PC-9 (cell line): ENCODE results near the gene CDH13. TPM values are rescaled to one million over a fixed set of nuclear protein-coding genes. Genes with fewer than 3 reads are reported as not detected.

ENCODE experiments used
- BruUV-seq: library from RNA; stranded (reverse); fragments of 400-500 nt; replicated peaks from 2 replicates; lab custom pipeline; 2021; lab: Mats Ljungman, UMichigan
- CTCF ChIA-PET: fragments of 300-600 bp; sonication (Branson Sonifier 250); formaldehyde crosslinking; loops from one replicate; lab custom pipeline; 2022; ENCODE audit warnings: antibody characterized with exemption; lab: Charles Lee
- POLR2A ChIA-PET: fragments of 300-600 bp; sonication (Branson Sonifier 250); formaldehyde crosslinking; loops from one replicate; lab custom pipeline; 2022; ENCODE audit warnings: antibody characterized with exemption; ENCODE audit not compliant: unreplicated experiment; lab: Charles Lee
- DNase-seq, 2 experiments: peaks; one replicate each; pipeline versions ENCODE4 v3.0.0 to v3.0.0-alpha.2; 2015 to 2022; ENCODE audit warnings: mixed read lengths in 1 of 2
- H2AFZ ChIP-seq: fragments of 200-600 bp; sonication (generic); 2 replicates; pipeline ENCODE4 v1.8.1; 2017; ENCODE audit warnings: antibody characterized with exemption
- H3F3A ChIP-seq: fragments of 200-600 bp; sonication (generic); 2 replicates; pipeline ENCODE4 v1.8.1; 2017; ENCODE audit warnings: antibody characterized with exemption, mild to moderate bottlenecking, low read depth; ENCODE audit not compliant: insufficient read depth
- H3K27ac ChIP-seq: fragments of 200-600 bp; sonication (generic); 2 replicates; pipeline ENCODE4 v1.6.1; 2016; ENCODE audit warnings: mixed run types
- H3K27me3 ChIP-seq: fragments of 200-600 bp; sonication (generic); 2 replicates; pipeline ENCODE4 v1.6.1; 2016; ENCODE audit warnings: low read depth, mixed run types; ENCODE audit not compliant: insufficient read depth
- H3K36me3 ChIP-seq: fragments of 200-600 bp; sonication (generic); 2 replicates; pipeline ENCODE4 v1.6.1; 2016; ENCODE audit warnings: low read depth, mixed run types
- H3K4me1 ChIP-seq: fragments of 200-600 bp; sonication (generic); replicated peaks from 2 replicates; pipeline ENCODE4 v1.6.1; 2016; ENCODE audit warnings: mixed run types; ENCODE audit not compliant: insufficient read depth
- H3K4me2 ChIP-seq: fragments of 200-600 bp; sonication (generic); 2 replicates; pipeline ENCODE4 v1.6.1; 2017; ENCODE audit warnings: mixed run types
- H3K4me3 ChIP-seq: fragments of 200-600 bp; sonication (generic); 2 replicates; pipeline ENCODE4 v1.6.1; 2016; ENCODE audit warnings: mixed run types
- H3K79me2 ChIP-seq: fragments of 200-600 bp; sonication (generic); 2 replicates; pipeline ENCODE4 v1.6.1; 2017; ENCODE audit warnings: low read depth, mixed run types
- H3K9me2 ChIP-seq: fragments of 200-600 bp; sonication (generic); 2 replicates; pipeline ENCODE4 v1.8.1; 2017; ENCODE audit warnings: mild to moderate bottlenecking; ENCODE audit not compliant: insufficient read depth
- H3K9me3 ChIP-seq: fragments of 200-600 bp; sonication (generic); 2 replicates; pipeline ENCODE4 v1.8.1; 2016; ENCODE audit warnings: low read depth; ENCODE audit not compliant: insufficient read depth
- H4K20me1 ChIP-seq: fragments of 200-600 bp; sonication (generic); 2 replicates; pipeline ENCODE4 v1.8.1; 2017; ENCODE audit not compliant: insufficient read depth
- EZH2 ChIP-seq: fragments of 200-600 bp; sonication (generic); IDR thresholded peaks from 2 replicates; pipeline ENCODE4 v1.8.0; 2017; ENCODE audit warnings: antibody characterized with exemption, low read depth
- intact Hi-C: fragments of 100-400 bp; cut with micrococcal nuclease; formaldehyde crosslinking; loops from one replicate; pipeline ENCODE4 v1.10.0; 2022; ENCODE audit not compliant: unreplicated experiment
- total RNA-seq: library from RNA; stranded (reverse); gene quantifications from 2 replicates; pipeline ENCODE4 v1.2.3, GENCODE V29; 2021
- TF ChIP-seq, protein P1 (sequence below): fragments of 200-600 bp; sonication (generic); conservative IDR thresholded peaks from 2 replicates; pipeline ENCODE4 v1.6.1; 2017; ENCODE audit warnings: mixed run types, antibody characterized with exemption, mild to moderate bottlenecking, moderate library complexity

The CDH13 gene
- total RNA-seq, 1 experiment from 2014 or later = 0.24 TPM

GRCh38 chr16:83692224-83692623 is 1065.5 kb downstream of the CDH13 start:
- no peaks in the 10 kb centered on the region for H3F3A ChIP-seq
- TF ChIP-seq, protein P1, sequence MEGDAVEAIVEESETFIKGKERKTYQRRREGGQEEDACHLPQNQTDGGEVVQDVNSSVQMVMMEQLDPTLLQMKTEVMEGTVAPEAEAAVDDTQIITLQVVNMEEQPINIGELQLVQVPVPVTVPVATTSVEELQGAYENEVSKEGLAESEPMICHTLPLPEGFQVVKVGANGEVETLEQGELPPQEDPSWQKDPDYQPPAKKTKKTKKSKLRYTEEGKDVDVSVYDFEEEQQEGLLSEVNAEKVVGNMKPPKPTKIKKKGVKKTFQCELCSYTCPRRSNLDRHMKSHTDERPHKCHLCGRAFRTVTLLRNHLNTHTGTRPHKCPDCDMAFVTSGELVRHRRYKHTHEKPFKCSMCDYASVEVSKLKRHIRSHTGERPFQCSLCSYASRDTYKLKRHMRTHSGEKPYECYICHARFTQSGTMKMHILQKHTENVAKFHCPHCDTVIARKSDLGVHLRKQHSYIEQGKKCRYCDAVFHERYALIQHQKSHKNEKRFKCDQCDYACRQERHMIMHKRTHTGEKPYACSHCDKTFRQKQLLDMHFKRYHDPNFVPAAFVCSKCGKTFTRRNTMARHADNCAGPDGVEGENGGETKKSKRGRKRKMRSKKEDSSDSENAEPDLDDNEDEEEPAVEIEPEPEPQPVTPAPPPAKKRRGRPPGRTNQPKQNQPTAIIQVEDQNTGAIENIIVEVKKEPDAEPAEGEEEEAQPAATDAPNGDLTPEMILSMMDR = no peak
- TF ChIP-seq EZH2 = no peak
- ChIA-PET CTCF (no interaction called here), POLR2A (no interaction called here)
- no peaks in the 10 kb centered on the region for H3K9me2 ChIP-seq
- no peak for DNase-seq
- H2AFZ ChIP-seq = no peak overlapping the region
- no TSS peak for BruUV-seq
- no peaks in the 10 kb centered on the region for H3K79me2 ChIP-seq
- no peak overlapping the region for H3K27ac ChIP-seq
- intact Hi-C loops = no loop called here
- no peak overlapping the region for H3K4me2 ChIP-seq
- no peaks in the 10 kb centered on the region for H3K36me3 ChIP-seq
- H3K9me3 ChIP-seq = no peaks in the 10 kb centered on the region
- H3K4me1 ChIP-seq = no peaks in the 10 kb centered on the region
- no peak overlapping the region for H3K4me3 ChIP-seq
- H3K27me3 ChIP-seq = peaks cover 84% of the 10 kb centered on the region
- no peaks in the 10 kb centered on the region for H4K20me1 ChIP-seq

DNA sequence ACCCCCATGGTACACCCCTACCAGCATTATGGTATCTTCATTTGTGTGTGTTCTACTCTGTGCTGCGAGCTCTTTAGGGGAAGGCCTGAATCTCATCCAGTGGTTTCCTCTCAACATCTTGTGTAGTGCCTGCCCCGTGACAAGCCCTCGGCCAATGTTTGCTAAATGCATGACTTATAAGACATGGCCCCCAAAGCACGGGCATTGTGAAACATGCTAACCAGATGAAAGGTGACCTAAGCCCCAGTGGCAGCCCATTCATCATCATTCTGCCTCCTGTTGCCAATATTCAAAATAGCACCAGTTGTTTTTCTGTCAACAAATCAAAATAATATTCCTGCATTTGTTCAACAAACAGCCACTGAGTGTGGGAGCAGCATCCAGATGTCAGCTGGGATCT is 1072.2 kb downstream of the CDH13 start:
- intact Hi-C loops = no loop called here
- H3K79me2 ChIP-seq = no peaks in the 10 kb centered on the region
- no peak overlapping the region for H3K27ac ChIP-seq
- BruUV-seq = no TSS peak
- no peak overlapping the region for H3K4me3 ChIP-seq
- H3K4me2 ChIP-seq = no peak overlapping the region
- no peak for TF ChIP-seq EZH2
- DNase-seq = no peak
- no peaks in the 10 kb centered on the region for H3K4me1 ChIP-seq
- H2AFZ ChIP-seq = no peak overlapping the region
- ChIA-PET POLR2A (no interaction called here), CTCF (no interaction called here)
- no peaks in the 10 kb centered on the region for H3K9me3 ChIP-seq
- no peaks in the 10 kb centered on the region for H3K9me2 ChIP-seq
- H3K36me3 ChIP-seq = no peaks in the 10 kb centered on the region
- no peaks in the 10 kb centered on the region for H3F3A ChIP-seq
- H4K20me1 ChIP-seq = no peaks in the 10 kb centered on the region
- peaks cover 71% of the 10 kb centered on the region for H3K27me3 ChIP-seq

DNA sequence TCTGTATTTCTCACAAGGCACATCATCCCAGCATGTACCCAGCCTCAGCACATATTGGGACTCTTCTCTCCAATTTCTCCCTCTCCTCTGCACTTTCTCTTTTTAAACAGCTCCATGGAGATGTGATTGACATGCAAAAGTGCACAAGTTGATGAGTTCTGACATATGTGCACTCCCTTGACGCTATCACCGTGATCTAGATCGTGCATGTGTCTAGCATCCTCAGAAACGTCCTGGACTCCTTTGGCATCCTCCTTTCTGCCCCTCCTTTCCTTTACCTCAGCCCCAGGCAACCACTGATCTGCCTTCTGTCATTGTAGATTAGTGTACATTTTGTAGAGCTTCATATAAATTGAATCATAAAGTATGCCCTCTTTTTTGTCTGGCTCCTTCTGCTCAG is 1073.0 kb downstream of the CDH13 start:
- no peak overlapping the region for H3K27ac ChIP-seq
- no peaks in the 10 kb centered on the region for H3K4me1 ChIP-seq
- no peaks in the 10 kb centered on the region for H3K9me3 ChIP-seq
- peaks cover 71% of the 10 kb centered on the region for H3K27me3 ChIP-seq
- ChIA-PET CTCF (no interaction called here), POLR2A (no interaction called here)
- H4K20me1 ChIP-seq = no peaks in the 10 kb centered on the region
- H3K79me2 ChIP-seq = no peaks in the 10 kb centered on the region
- no peak overlapping the region for H3K4me3 ChIP-seq
- H3F3A ChIP-seq = no peaks in the 10 kb centered on the region
- TF ChIP-seq, protein P1 = no peak
- no peak for TF ChIP-seq EZH2
- H2AFZ ChIP-seq = no peak overlapping the region
- BruUV-seq = no TSS peak
- no peak for DNase-seq
- no peak overlapping the region for H3K4me2 ChIP-seq
- H3K36me3 ChIP-seq = no peaks in the 10 kb centered on the region
- intact Hi-C loops = no loop called here
- no peaks in the 10 kb centered on the region for H3K9me2 ChIP-seq

- Histone ChIP-seq H3K27ac (no peak overlapping the region), H3K9me3 (no peaks in the 10 kb centered on the region), H3K4me3 (no peak overlapping the region), H3K36me3 (no peaks in the 10 kb centered on the region), H3K79me2 (no peaks in the 10 kb centered on the region), H2AFZ (no peak overlapping the region), H3F3A (no peaks in the 10 kb centered on the region), H3K9me2 (no peaks in the 10 kb centered on the region), H3K4me1 (no peaks in the 10 kb centered on the region), H4K20me1 (no peaks in the 10 kb centered on the region), H3K27me3 (peaks cover 73% of the 10 kb centered on the region), H3K4me2 (no peak overlapping the region)
- intact Hi-C loops = no loop called here
- ChIA-PET CTCF (no interaction called here), POLR2A (no interaction called here)
- BruUV-seq = no TSS peak
- TF ChIP-seq, protein P1 = no peak
- TF ChIP-seq EZH2 = no peak
- no peak for DNase-seq
Observed at GRCh38 chr16:83700918-83701317, 1074.1 kb downstream of the CDH13 start.
